Cardiac muscle cell (in vitro differentiated cells and primary cell): ENCODE results near the gene PRRX1. TPM values are rescaled to one million over a fixed set of nuclear protein-coding genes. Genes with fewer than 3 reads are reported as not detected.

Experiments
- DNase-seq, 2 donors: peaks; one replicate each; pipeline versions ENCODE4 v3.0.0 to v3.0.0-alpha.2; 2010 to 2017; ENCODE audit warnings: low read depth in 1 of 2, low spot score in 1 of 2
- H3K27ac ChIP-seq: fragments of 200-600 bp; sonication (generic); 2 replicates; pipeline ENCODE4 v1.5.1; 2016
- H3K27me3 ChIP-seq: fragments of 200-600 bp; sonication (generic); 2 replicates; pipeline ENCODE4 v1.6.0; 2016; ENCODE audit warnings: control low read depth
- H3K36me3 ChIP-seq: fragments of 200-600 bp; sonication (generic); 2 replicates; pipeline ENCODE4 v1.5.1; 2016; ENCODE audit warnings: control low read depth
- H3K4me1 ChIP-seq: fragments of 200-600 bp; sonication (generic); 2 replicates; pipeline ENCODE4 v1.8.1; 2017; ENCODE audit warnings: low read depth, mild to moderate bottlenecking, mixed run types
- H3K4me3 ChIP-seq: fragments of 200-600 bp; sonication (generic); 2 replicates; pipeline ENCODE4 v1.5.1; 2016; ENCODE audit warnings: mild to moderate bottlenecking
- H3K9me3 ChIP-seq: fragments of 200-600 bp; sonication (generic); 2 replicates; pipeline ENCODE4 v1.5.1; 2017; ENCODE audit warnings: low read depth, mild to moderate bottlenecking, control low read depth
- CTCF ChIP-seq: IDR thresholded peaks from 2 replicates; pipeline ENCODE4 v1.5.1; 2012; ENCODE audit warnings: low read depth, mild to moderate bottlenecking, low read length
- polyA plus RNA-seq: library from polyadenylated mRNA; unstranded; fragments of >200 nt; fragmentation: Nextera tagmentation; extraction: Ambion mirVana; gene quantifications from 2 replicates; pipeline ENCODE4 v1.2.1, GENCODE V29; 2016
- total RNA-seq: library from RNA; depleted of rRNA; stranded (reverse); fragments of >200 nt; gene quantifications from 2 replicates; pipeline ENCODE4 v1.2.3, GENCODE V29; 2016

The PRRX1 gene
- total and polyA plus RNA-seq, 2 experiments from 2014 or later: 1.1 to 1.2 TPM

- no peak for TF ChIP-seq CTCF
- Histone ChIP-seq H3K4me1 (peaks cover 3% of the 10 kb centered on the region), H3K4me3 (no peak overlapping the region), H3K27ac (no peak overlapping the region), H3K36me3 (no peaks in the 10 kb centered on the region), H3K27me3 (no peaks in the 10 kb centered on the region), H3K9me3 (no peaks in the 10 kb centered on the region)
- no peak for DNase-seq
Measured at GRCh38 chr1:170725326-170725725, 61.4 kb downstream of the PRRX1 start.

GRCh38 chr1:170727963-170728362, 64.0 kb downstream of the PRRX1 start:
- no peak for TF ChIP-seq CTCF

GRCh38 chr1:170729225-170730002, 65.5 kb downstream of the PRRX1 start:
- no peak for TF ChIP-seq CTCF

More at GRCh38 chr1:170727963-170728362, 64.0 kb downstream of the PRRX1 start:
- DNase-seq: no peak
- Histone ChIP-seq H3K27me3 (no peaks in the 10 kb centered on the region), H3K4me1 (peaks cover 14% of the 10 kb centered on the region), H3K9me3 (no peaks in the 10 kb centered on the region), H3K4me3 (no peak overlapping the region), H3K27ac (no peak overlapping the region), H3K36me3 (no peaks in the 10 kb centered on the region)

GRCh38 chr1:170730014-170730413, 66.1 kb downstream of the PRRX1 start:
- no peak for TF ChIP-seq CTCF
- Histone ChIP-seq H3K4me3 (no peak overlapping the region), H3K4me1 (peaks cover 14% of the 10 kb centered on the region), H3K36me3 (no peaks in the 10 kb centered on the region), H3K27ac (no peak overlapping the region), H3K9me3 (no peaks in the 10 kb centered on the region), H3K27me3 (no peaks in the 10 kb centered on the region)
- no peak for DNase-seq

More at GRCh38 chr1:170729225-170730002, 65.5 kb downstream of the PRRX1 start:
- H3K9me3 ChIP-seq: no peaks in the 10 kb centered on the region
- no peaks in the 10 kb centered on the region for H3K27me3 ChIP-seq
- H3K4me3 ChIP-seq: no peak overlapping the region
- no peaks in the 10 kb centered on the region for H3K36me3 ChIP-seq
- H3K4me1 ChIP-seq: peaks cover 14% of the 10 kb centered on the region
- peak in 1 of 2 donors; percentile 76 for DNase-seq
- no peak overlapping the region for H3K27ac ChIP-seq

GRCh38 chr1:170730438-170730837, 66.5 kb downstream of the PRRX1 start:
- Histone ChIP-seq H3K36me3 (no peaks in the 10 kb centered on the region), H3K9me3 (no peaks in the 10 kb centered on the region), H3K27me3 (no peaks in the 10 kb centered on the region), H3K4me1 (peaks cover 14% of the 10 kb centered on the region), H3K4me3 (no peak overlapping the region), H3K27ac (no peak overlapping the region)
- TF ChIP-seq CTCF: no peak
- peak in 1 of 2 donors; percentile 27 for DNase-seq
